Lung microvascular endothelial cell (primary cell): ENCODE data around the gene TSEN15. TPM values are rescaled to one million over a fixed set of nuclear protein-coding genes. Genes with fewer than 3 reads are reported as not detected.
"Not testable (repeated sequence)": the region's sequence is repeated elsewhere in the genome, so short reads cannot be mapped to it uniquely, and the experiment has no call there.

ENCODE experiments used
- DNase-seq, 2 donors: peaks; one replicate each; pipeline versions ENCODE4 v3.0.0 to v3.0.0-alpha.2; 2010; ENCODE audit warnings: low read depth in 2 of 2
- total RNA-seq: library from RNA; depleted of rRNA; stranded (reverse); fragments of >200 nt; gene quantifications from 2 replicates; pipeline ENCODE4 v1.2.1, GENCODE V29; 2014

Gene TSEN15
- total RNA-seq, 1 donor from 2014 or later, result 17.7 TPM

DNA sequence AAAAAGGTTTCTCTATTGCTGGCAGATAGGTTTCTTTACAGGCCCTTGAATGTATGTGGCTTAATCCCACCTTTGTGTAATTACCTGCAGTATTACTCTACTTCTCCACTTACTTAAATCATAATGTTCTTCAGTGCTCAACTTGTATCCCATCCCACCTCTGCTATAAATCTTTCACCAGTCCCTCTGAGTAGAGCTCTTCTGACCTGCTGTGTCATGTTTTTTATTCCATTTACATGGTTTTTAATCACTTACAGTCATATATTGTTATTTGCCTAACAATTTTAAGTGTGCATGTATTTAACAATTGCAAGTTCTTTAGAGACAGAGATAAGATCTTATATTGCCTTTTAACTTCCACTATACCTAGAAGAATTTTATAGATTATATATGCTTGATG lies 2.4 kb downstream of the TSEN15 start:
- no peak for DNase-seq

GRCh38 chr1:184056921-184057555 lies 5.5 kb downstream of the TSEN15 start:
- peak in 1 of 2 donors; percentile 31 for DNase-seq

DNA sequence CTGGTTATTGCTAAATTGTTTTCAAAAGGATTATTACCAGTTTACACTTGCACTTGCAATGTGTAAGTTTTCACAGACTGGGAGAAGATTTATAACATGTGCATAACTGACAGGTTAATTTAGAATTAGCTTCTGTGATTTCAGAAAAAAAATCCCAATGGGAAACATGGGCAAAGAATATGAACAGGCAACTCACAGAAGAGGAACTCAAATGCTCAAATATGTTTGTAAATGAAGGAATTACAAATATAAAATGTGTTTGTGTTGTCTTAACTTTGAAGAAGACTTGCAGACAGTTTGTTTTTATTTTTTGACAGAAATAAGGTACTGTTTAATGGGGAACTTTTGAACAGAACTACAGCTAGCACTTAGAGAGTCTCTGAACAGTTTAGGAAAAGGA lies 8.4 kb downstream of the TSEN15 start:
- no peak for DNase-seq

DNA sequence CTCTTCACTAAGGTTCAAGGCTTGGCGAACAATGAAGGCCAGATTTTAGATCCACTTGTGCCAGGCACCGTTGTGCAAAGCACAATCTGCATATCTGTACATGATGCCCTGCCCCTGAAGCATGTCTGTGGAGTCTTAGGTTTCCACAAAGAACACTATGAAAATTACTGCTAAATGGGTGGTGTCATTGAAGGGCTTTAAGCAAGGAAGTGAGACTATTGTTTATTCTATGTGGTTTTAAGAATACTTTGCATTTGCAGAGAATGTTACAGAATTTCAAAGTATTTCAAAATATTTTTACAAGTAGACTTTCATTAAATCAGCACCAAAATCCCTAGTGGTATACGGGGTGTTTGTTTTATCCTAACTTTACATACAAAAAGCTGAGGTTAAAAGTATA lies 8.8 kb downstream of the TSEN15 start:
- no peak for DNase-seq

DNA sequence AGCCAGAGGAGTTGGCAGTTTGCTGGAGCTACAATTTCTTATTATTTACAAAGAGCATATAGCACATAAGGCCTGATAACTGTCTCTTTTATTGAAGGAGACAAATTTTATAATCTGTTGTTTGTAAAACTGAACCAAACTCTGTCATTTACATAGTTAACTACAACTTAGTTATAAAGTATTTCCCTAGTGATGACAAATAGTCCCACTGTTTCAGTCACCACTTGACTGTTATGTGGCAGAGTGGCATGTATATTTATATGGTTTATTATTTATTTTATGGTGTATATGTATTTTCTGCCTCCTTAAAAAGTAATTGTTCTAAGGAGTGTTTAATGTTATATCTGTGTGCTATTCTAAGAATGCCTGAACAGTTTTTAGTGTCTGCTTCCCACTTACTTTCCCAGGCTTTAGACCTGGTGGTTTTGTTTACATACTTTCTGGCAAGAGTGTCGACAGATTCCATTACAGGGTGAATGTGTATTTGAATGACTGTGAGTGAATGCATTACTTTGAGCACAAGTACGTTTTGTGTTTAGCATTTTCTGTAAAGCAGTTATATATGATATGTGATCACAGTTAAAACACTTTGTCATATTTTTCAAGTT lies 10.0 kb downstream of the TSEN15 start:
- DNase-seq, result peak; percentile 6 to 59

- DNase-seq, result no peak
Observed at GRCh38 chr1:184062640-184063286, 11.2 kb downstream of the TSEN15 start.

- no peak for DNase-seq
Observed at GRCh38 chr1:184065559-184065958, 14.0 kb downstream of the TSEN15 start.

GRCh38 chr1:184068354-184068753 lies 16.8 kb downstream of the TSEN15 start:
- DNase-seq, result no peak

DNA sequence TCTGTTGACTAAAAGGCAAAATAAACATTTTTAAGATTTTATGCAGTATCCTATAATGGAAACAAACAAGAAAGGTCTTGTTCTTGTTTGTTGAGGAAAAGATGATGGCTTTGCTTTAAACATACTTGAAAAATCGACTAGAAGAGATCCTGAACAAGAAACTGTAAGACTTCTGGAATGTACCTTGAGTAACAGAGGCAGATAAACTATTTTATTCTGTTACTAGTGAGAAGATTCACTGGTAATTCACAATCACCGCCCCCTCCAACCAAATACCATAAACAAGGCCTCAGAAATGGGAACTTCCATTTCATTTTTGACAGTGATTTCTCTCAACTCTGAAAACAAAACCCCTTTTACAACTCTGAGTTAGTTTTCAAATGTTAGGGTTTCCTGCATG lies 18.1 kb downstream of the TSEN15 start:
- no peak for DNase-seq

DNA sequence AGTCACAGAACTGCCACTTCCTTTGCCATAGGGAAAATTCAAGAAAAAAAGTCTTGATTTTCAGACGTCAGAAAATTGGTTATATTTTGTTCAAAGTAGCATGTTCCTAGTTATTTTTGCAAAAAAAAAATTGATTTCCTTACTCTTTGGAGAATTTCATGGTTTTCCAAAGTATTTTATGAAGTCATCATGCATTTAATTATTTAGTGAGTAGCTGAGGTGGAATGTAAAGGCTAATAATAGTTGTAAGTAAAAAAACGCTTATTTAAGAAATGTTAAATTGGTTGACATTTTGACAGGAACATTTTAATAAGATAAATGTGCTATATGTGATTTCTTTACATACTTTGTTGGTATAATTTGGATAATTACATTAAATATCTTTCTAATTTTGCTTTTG lies 20.8 kb downstream of the TSEN15 start:
- no peak for DNase-seq

DNA sequence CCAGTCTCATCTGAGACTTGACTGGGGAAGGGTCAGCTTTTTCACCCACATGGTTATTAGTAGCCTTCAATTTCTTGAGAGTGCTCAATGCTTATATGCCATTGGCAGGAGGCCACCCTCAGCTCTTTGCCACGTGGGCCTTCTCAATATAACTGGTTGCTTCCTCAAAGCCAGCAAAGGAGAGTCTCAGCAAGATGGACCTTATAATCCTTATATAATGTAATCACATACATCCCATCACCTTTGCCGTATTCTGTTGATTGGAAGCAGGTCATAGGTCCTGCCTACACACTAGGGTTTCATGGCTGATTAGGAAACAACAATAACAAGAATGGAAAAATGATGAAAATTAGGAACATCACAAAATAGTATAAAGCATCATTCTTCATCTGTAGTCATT lies 22.9 kb downstream of the TSEN15 start:
- DNase-seq, result no peak

DNA sequence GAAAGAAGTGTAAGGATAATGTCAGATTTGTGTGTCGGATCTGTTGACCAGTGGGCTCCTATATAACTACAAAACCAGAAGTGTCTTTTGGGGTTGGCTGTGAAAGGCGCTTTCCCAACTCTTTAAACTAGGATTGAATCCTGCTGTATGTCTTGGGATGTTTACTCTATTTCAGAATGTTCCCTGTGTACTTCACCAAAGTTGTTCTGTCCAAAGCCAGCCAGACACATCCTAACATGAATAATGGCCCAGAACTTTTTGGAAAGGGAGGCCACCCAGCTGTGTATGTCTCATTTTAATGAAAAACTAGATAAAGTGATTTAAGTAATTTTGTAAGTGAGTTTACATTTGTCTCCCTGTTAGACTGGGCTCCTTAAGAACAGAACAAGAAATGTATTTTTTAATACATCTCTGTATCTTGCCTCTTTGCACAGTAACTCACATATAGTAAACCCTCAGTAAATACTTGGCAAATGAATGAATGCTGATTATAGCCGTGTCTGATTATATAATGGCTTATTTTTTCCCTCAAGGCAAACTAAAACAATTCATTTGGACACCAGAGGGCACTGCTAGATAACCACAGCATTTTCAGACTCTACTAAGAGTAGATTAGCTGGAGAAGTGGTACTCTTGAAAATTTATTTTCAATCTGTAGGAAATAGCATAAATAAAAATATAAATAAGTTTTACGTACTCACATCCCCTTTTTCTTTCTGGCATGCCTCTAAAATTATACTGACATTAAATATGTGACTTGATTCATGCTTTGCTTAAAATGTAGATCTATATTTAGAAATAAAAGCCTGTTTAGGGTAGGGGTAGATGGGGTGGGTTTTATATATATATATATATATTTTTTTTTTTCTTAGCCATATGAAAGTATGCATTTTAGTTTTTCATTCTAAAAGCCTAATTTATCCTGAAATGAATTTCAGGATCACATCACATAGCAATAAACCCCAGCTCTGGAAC lies 23.8 kb downstream of the TSEN15 start:
- peak; percentile 66 to 85 for DNase-seq

GRCh38 chr1:184078564-184079249 lies 27.2 kb downstream of the TSEN15 start:
- peak in 1 of 2 donors; percentile 88 for DNase-seq

GRCh38 chr1:184080309-184080708 lies 28.8 kb downstream of the TSEN15 start:
- DNase-seq, result no peak

- peak in 1 of 2 donors; percentile 86 for DNase-seq
Observed at GRCh38 chr1:184082541-184083415, 31.2 kb downstream of the TSEN15 start.

GRCh38 chr1:184085667-184086066 lies 34.1 kb downstream of the TSEN15 start:
- DNase-seq, result no peak

- DNase-seq, result peak in 1 of 2 donors; percentile 36
Observed at GRCh38 chr1:184088037-184088436, 36.5 kb downstream of the TSEN15 start.

DNA sequence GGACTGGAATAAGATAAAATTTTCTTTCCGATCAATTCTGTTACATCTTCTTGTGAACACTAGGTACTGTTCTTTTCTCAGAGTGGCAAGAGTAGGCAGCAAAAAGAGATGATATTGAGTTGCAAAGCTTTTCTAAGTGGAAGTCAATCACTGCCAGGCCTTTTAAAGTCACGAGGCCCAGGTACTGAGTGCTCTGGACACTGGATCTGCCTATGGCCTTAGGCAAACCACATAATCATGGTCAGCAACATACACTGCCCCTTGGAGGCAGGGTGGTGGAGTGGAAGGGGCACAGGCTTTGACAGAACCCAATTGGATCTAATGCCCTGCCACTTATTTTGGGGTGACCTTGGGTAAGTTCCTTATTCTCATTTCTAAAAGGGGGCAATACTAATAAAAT lies 41.5 kb downstream of the TSEN15 start:
- DNase-seq, result no peak

- no peak for DNase-seq
Observed at GRCh38 chr1:184096005-184096404, 44.5 kb downstream of the TSEN15 start.

- DNase-seq, result not testable (repeated sequence)
Observed at GRCh38 chr1:184096580-184096979, 45.0 kb downstream of the TSEN15 start.
